HEK293T (cell line): Measurements from ENCODE around the gene SHH.

ENCODE experiments used
- ARNT ChIP-seq: fragments of 450-650 bp; IDR thresholded peaks from 2 replicates; pipeline ENCODE4 v1.6.1; 2017; ENCODE audit warnings: mild to moderate bottlenecking
- ELF4 ChIP-seq: fragments of 450-650 bp; IDR thresholded peaks from 2 replicates; pipeline ENCODE4 v1.6.1; 2017; ENCODE audit warnings: antibody characterized with exemption
- FOXA1 ChIP-seq: fragments of 450-650 bp; IDR thresholded peaks from 2 replicates; pipeline ENCODE4 v1.6.1; 2016; ENCODE audit warnings: mild to moderate bottlenecking
- FOXK2 ChIP-seq: fragments of 450-650 bp; IDR thresholded peaks from 2 replicates; pipeline ENCODE4 v1.6.1; 2016; ENCODE audit warnings: mild to moderate bottlenecking
- FOXM1 ChIP-seq: fragments of 450-650 bp; IDR thresholded peaks from 2 replicates; pipeline ENCODE4 v1.6.1; 2017; ENCODE audit warnings: mild to moderate bottlenecking, borderline replicate concordance
- L3MBTL2 ChIP-seq: fragments of 450-650 bp; conservative IDR thresholded peaks from 2 replicates; pipeline ENCODE4 v1.6.1; 2016; ENCODE audit warnings: mild to moderate bottlenecking
- LEF1 ChIP-seq: fragments of 450-650 bp; IDR thresholded peaks from 2 replicates; pipeline ENCODE4 v1.6.1; 2017; ENCODE audit warnings: mild to moderate bottlenecking, borderline replicate concordance
- NFRKB ChIP-seq: fragments of 450-650 bp; IDR thresholded peaks from 2 replicates; pipeline ENCODE4 v1.6.1; 2016; ENCODE audit warnings: mild to moderate bottlenecking, moderate library complexity
- SP1 ChIP-seq: fragments of 450-650 bp; IDR thresholded peaks from 2 replicates; pipeline ENCODE4 v1.6.1; 2017
- SUZ12 ChIP-seq: fragments of 450-650 bp; IDR thresholded peaks from 2 replicates; pipeline ENCODE4 v1.6.1; 2016; ENCODE audit warnings: mild to moderate bottlenecking
- TARDBP ChIP-seq: fragments of 450-650 bp; IDR thresholded peaks from 2 replicates; pipeline ENCODE4 v1.6.1; 2016
- ZNF384 ChIP-seq: fragments of 450-650 bp; IDR thresholded peaks from 2 replicates; pipeline ENCODE4 v1.6.1; 2016

DNA sequence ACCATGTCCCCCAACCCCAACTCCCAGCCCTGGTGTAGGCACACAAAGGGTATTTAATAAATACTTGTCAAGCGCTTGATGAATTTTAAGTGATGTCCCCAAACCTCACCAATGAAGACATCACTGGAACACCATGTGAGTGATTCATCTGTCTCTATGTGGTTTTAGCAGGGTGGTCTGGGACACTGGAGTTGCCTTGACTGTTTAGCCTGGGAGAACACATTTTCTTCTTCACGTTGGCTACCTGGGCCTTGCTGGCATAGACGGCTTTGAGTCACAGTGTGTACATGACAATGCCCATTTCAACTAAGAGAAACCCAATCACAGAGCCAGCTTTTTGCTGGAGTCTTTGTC lies 24.8 kb upstream of the SHH start:
- TF ChIP-seq L3MBTL2: no peak
- no peak for TF ChIP-seq ARNT
- TF ChIP-seq FOXM1: no peak
- TF ChIP-seq SP1: no peak
- no peak for TF ChIP-seq NFRKB
- no peak for TF ChIP-seq TARDBP
- no peak for TF ChIP-seq FOXK2
- no peak for TF ChIP-seq LEF1
- TF ChIP-seq FOXA1: no peak
- TF ChIP-seq ZNF384: no peak
- no peak for TF ChIP-seq ELF4
- no peak for TF ChIP-seq SUZ12
